Left ventricle myocardium inferior (tissue), 1 donor: ENCODE data around the gene SPRR5. TPM values are rescaled to one million over a fixed set of nuclear protein-coding genes. Genes with fewer than 3 reads are reported as not detected.

ENCODE experiments used
- DNase-seq: peaks from one replicate; pipeline ENCODE4 v3.0.0-alpha.2; 2020
- H3K27ac ChIP-seq: fragments of 200-600 bp; replicated peaks from 2 replicates; pipeline ENCODE4 v1.8.0; 2021
- H3K27me3 ChIP-seq: fragments of 200-600 bp; 2 replicates; pipeline ENCODE4 v1.8.0; 2021; ENCODE audit warnings: low read depth
- H3K36me3 ChIP-seq: fragments of 200-600 bp; 2 replicates; pipeline ENCODE4 v1.8.0; 2021
- H3K4me1 ChIP-seq: fragments of 200-600 bp; 2 replicates; pipeline ENCODE4 v1.8.0; 2021
- H3K4me3 ChIP-seq: fragments of 200-600 bp; 2 replicates; pipeline ENCODE4 v1.8.0; 2021; ENCODE audit warnings: mild to moderate bottlenecking, moderate library complexity
- H3K9me3 ChIP-seq: fragments of 200-600 bp; replicated peaks from 2 replicates; pipeline ENCODE4 v1.8.0; 2021
- intact Hi-C: fragments of 100-400 bp; cut with micrococcal nuclease; formaldehyde crosslinking; loops from one replicate; pipeline ENCODE4 v1.11.0; 2022
- total RNA-seq: library from RNA; stranded (reverse); fragmentation: NEBNext Ultra II Directional; extraction: Animal tissue kit (Norgen Biotek cat#: 25700); gene quantifications from one replicate; pipeline ENCODE4 v1.2.1, GENCODE V29; 2021
- TF ChIP-seq, protein P1 (sequence below): fragments of 200-600 bp; IDR thresholded peaks from 2 replicates; pipeline ENCODE4 v1.8.0; 2021; ENCODE audit warnings: antibody characterized with exemption, mild to moderate bottlenecking, borderline replicate concordance
- donor health status: DM: no; HTN: yes; CAD: no; lungs with severe emphysema.

SPRR5 gene
- total RNA-seq, 1 donor from 2014 or later: not detected

DNA sequence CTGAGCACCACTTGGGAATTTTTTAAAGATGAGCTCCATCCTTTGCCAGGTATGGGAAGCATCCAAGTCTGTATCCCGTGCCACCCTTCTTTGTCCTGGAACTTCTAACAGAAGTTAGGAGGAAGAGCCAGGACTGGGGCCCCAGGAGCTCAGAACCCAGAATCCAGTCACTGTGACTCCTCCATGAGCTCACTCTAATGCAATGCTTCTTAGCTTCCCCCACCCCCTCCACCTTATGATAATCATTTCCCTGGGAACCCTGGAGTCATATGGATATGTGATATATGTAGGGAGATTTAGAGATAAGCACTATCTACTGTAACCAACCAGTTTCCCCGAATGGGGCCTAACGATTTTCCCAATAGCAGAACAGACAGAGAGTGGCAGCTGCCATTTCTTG is 758 bp upstream of the SPRR5 start:
- Histone ChIP-seq H3K27me3 (peaks cover 15% of the 10 kb centered on the region), H3K27ac (no peak overlapping the region), H3K4me1 (no peaks in the 10 kb centered on the region), H3K4me3 (no peak overlapping the region), H3K9me3 (no peaks in the 10 kb centered on the region), H3K36me3 (no peaks in the 10 kb centered on the region)
- TF ChIP-seq, protein P1, sequence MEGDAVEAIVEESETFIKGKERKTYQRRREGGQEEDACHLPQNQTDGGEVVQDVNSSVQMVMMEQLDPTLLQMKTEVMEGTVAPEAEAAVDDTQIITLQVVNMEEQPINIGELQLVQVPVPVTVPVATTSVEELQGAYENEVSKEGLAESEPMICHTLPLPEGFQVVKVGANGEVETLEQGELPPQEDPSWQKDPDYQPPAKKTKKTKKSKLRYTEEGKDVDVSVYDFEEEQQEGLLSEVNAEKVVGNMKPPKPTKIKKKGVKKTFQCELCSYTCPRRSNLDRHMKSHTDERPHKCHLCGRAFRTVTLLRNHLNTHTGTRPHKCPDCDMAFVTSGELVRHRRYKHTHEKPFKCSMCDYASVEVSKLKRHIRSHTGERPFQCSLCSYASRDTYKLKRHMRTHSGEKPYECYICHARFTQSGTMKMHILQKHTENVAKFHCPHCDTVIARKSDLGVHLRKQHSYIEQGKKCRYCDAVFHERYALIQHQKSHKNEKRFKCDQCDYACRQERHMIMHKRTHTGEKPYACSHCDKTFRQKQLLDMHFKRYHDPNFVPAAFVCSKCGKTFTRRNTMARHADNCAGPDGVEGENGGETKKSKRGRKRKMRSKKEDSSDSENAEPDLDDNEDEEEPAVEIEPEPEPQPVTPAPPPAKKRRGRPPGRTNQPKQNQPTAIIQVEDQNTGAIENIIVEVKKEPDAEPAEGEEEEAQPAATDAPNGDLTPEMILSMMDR: no peak
- DNase-seq: no peak
- intact Hi-C loops: no loop called here

DNA sequence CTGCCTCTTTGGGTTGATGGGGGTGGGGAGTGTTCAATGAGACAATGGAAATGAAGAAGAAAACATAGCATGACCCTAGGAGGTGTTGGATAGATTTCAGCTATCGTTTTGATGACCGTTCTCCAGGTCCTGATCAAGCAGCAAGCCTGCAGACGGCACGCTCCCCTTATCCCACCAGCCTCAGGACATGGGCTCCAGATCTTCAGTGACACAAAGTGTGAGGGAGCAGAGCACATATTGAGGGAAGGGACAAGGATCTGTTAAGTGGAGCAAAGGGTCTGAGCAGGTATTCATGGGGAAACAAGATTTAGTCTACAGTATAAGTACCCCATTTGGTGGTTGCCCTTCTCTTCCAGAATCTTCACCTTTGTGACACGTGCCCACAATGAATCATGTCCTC is 4.7 kb downstream of the SPRR5 start:
- intact Hi-C loops: loop anchor here (2.0 kb wide), 1 partner anchor 31 kb away; no protein-coding TSS in a partner anchor
- Histone ChIP-seq H3K4me3 (no peak overlapping the region), H3K4me1 (no peaks in the 10 kb centered on the region), H3K27ac (no peak overlapping the region), H3K36me3 (no peaks in the 10 kb centered on the region), H3K27me3 (peaks cover 13% of the 10 kb centered on the region), H3K9me3 (no peaks in the 10 kb centered on the region)
- TF ChIP-seq, protein P1: no peak
- no peak for DNase-seq

DNA sequence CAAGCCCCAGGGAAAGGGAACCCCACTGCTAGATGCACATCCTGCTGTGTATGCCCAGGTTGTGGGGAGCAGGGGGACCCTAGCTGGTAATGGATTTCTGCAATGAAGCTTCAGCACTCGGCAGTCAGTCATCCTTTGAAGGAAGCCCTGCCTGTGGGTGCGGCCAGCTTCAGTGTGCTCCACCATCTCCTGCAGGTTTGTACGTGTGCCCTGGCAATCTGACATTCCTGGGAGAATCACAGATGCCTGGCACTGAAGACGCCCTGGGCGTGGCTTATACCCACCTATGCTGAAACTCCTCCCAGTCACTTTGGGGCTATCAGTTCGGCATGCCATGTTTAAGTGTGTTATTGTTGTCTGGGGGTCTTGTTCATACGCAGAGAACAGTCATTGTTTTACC is 6.8 kb downstream of the SPRR5 start:
- TF ChIP-seq, protein P1: no peak

DNA sequence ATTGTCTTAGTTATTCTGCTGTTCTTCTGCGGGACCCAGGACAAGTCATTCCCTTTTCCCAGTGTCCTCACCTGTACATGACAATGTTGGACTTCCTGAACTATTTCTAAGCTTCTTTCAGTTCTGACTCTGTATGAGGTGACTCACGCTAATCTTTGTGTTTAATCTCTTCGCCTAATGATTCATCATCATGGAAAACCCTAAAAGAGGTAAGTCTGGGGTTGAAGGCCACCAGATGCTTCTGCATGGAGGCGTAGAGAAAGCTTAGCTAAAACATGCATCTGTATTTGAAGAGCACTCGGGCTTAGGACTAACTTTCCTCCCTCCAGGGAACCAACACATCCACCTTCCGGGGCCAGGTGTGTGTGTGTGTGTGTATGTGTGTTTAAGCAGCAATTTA is 7.4 kb downstream of the SPRR5 start:
- Histone ChIP-seq H3K4me3 (no peak overlapping the region), H3K4me1 (no peaks in the 10 kb centered on the region), H3K9me3 (no peaks in the 10 kb centered on the region), H3K36me3 (no peaks in the 10 kb centered on the region), H3K27me3 (peaks cover 4% of the 10 kb centered on the region), H3K27ac (no peak overlapping the region)
- TF ChIP-seq, protein P1: no peak
- intact Hi-C loops: no loop called here
- DNase-seq: no peak

More for the DNA sequence above, 6.8 kb downstream of the SPRR5 start:
- Histone ChIP-seq H3K4me1 (no peaks in the 10 kb centered on the region), H3K27ac (no peak overlapping the region), H3K36me3 (no peaks in the 10 kb centered on the region), H3K9me3 (no peaks in the 10 kb centered on the region), H3K27me3 (peaks cover 4% of the 10 kb centered on the region), H3K4me3 (no peak overlapping the region)
- intact Hi-C loops: loop anchor here (2.0 kb wide), 1 partner anchor 29 kb away; no protein-coding TSS in a partner anchor
- DNase-seq: no peak

DNA sequence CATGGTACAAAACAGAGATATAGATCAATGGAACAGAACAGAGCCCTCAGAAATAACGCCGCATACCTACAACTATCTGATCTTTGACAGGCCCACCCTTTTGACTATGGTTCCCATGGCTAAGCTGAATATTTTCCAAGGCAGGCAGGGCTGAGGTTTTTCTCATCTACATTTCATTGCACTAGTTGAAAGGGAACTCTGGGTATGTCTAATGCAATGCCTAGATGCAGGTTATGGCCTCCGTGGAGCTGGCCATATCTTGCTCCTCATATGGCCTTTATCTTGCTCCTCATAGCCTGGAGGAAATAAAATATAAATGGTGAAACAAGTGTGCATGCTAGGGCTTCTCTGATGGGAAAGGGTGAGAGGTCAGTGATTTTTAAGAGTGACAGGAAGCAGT is 10.6 kb downstream of the SPRR5 start:
- DNase-seq: no peak
- Histone ChIP-seq H3K9me3 (no peaks in the 10 kb centered on the region), H3K4me1 (no peaks in the 10 kb centered on the region), H3K4me3 (no peak overlapping the region), H3K27me3 (no peaks in the 10 kb centered on the region), H3K36me3 (no peaks in the 10 kb centered on the region), H3K27ac (no peak overlapping the region)
- intact Hi-C loops: no loop called here
- TF ChIP-seq, protein P1: no peak
